HepG2 (cell line): ENCODE measurements around the gene ZBTB47. TPM values are rescaled to one million over a fixed set of nuclear protein-coding genes. Genes with fewer than 3 reads are reported as not detected.

Source experiments
- ARID5B ChIP-seq: IDR thresholded peaks from 2 replicates; pipeline ENCODE4 v1.4.0; 2020; ENCODE audit warnings: mild to moderate bottlenecking, missing genetic modification reagents
- ASH2L ChIP-seq: fragments of 300-600, 200-600 bp; sonication (generic); IDR thresholded peaks from 2 replicates; pipeline ENCODE4 v1.7.0; 2017; ENCODE audit warnings: low read depth, mild to moderate bottlenecking, moderate library complexity, mixed read lengths, low read length; ENCODE audit not compliant: insufficient read length
- GZF1 ChIP-seq: sonication (generic); formaldehyde crosslinking; IDR thresholded peaks from 2 replicates; pipeline ENCODE4 v1.5.1; 2020; ENCODE audit warnings: mild to moderate bottlenecking, missing genetic modification reagents
- IRF2 ChIP-seq: IDR thresholded peaks from 2 replicates; pipeline ENCODE4 v1.6.1; 2018; ENCODE audit warnings: missing genetic modification reagents, missing compliant biosample characterization
- KLF11 ChIP-seq: IDR thresholded peaks from 2 replicates; pipeline ENCODE4 v1.6.1; 2016; ENCODE audit warnings: missing compliant biosample characterization
- NFYB ChIP-seq: sonication (generic); formaldehyde crosslinking; IDR thresholded peaks from 2 replicates; pipeline ENCODE4 v1.4.0; 2020; ENCODE audit warnings: missing genetic modification reagents
- SP4 ChIP-seq: sonication (generic); formaldehyde crosslinking; IDR thresholded peaks from 2 replicates; pipeline ENCODE4 v1.8.1; 2023; ENCODE audit warnings: mild to moderate bottlenecking, missing genetic modification reagents
- TARDBP ChIP-seq: sonication (generic); formaldehyde crosslinking; IDR thresholded peaks from 2 replicates; pipeline ENCODE4 v1.8.0; 2022; ENCODE audit warnings: mild to moderate bottlenecking, missing genetic modification reagents
- ZMYM2 ChIP-seq: sonication (generic); formaldehyde crosslinking; IDR thresholded peaks from 2 replicates; pipeline ENCODE4 v1.8.0; 2022; ENCODE audit warnings: mild to moderate bottlenecking, missing genetic modification reagents
- ZNF143 ChIP-seq: sonication (generic); formaldehyde crosslinking; IDR thresholded peaks from 2 replicates; pipeline ENCODE4 v1.4.0; 2020; ENCODE audit warnings: missing genetic modification reagents
- ZNF513 ChIP-seq: sonication (generic); formaldehyde crosslinking; conservative IDR thresholded peaks from 2 replicates; pipeline ENCODE4 v1.5.0; 2020; ENCODE audit warnings: missing genetic modification reagents
- ZNF768 ChIP-seq: sonication (generic); formaldehyde crosslinking; IDR thresholded peaks from 2 replicates; pipeline ENCODE4 v1.4.0; 2020; ENCODE audit warnings: missing genetic modification reagents
- polyA plus RNA-seq, 8 experiments: library from polyadenylated mRNA; depleted of rRNA in 3 of 8; stranded (reverse) in 7 of 8; unstranded in 1 of 8; fragments of >200 nt; fragmentation: Illumina TruSeq in 4 of 8; extraction: Trizol in 4 of 8; gene quantifications; 2 replicates each; pipeline versions ENCODE4 v1.2.1 to v1.2.3, GENCODE V29; 2011 to 2016; ENCODE audit warnings: low read depth in 4 of 8, missing spikeins in 1 of 8, mixed read lengths in 1 of 8; ENCODE audit not compliant: insufficient read depth in 1 of 8
- total RNA-seq, 5 experiments: library from RNA; depleted of rRNA; stranded (reverse); fragments of >200 nt; fragmentation: Illumina TruSeq; extraction: Trizol; gene quantifications; 2 replicates each; pipeline ENCODE4 v1.2.3, GENCODE V29; 2016; ENCODE audit warnings: low read depth in 1 of 5
- TF ChIP-seq, protein P1 (sequence below), 2 experiments: sonication (generic) in 1 of 2; formaldehyde crosslinking in 1 of 2; IDR thresholded peaks; 2 replicates each; pipeline versions ENCODE4 v1.6.1 to v1.9.0; 2014 to 2022; ENCODE audit warnings: antibody characterized with exemption in 1 of 2, borderline replicate concordance in 1 of 2, inconsistent platforms in 1 of 2, low read depth in 1 of 2, missing genetic modification reagents in 1 of 2
- TF ChIP-seq, protein P2 (sequence below): sonication (generic); formaldehyde crosslinking; IDR thresholded peaks from 2 replicates; pipeline ENCODE4 v1.4.0; 2020; ENCODE audit warnings: missing genetic modification reagents, borderline replicate concordance

Gene ZBTB47
- total and polyA plus RNA-seq, 2 of the 13 experiments (the other 11 are each of a cell fraction or from before 2014, with no cell fraction given) = 1.5 to 3.1 TPM

- TF ChIP-seq NFYB (CRISPR knock-in tag) = 0 out of 2 replicates have a peak, but pooled peaks have one; percentile 24
- no peak for TF ChIP-seq ZNF513 (CRISPR knock-in tag)
- 0 out of 2 replicates have a peak, but pooled peaks have one; percentile 37 for TF ChIP-seq SP4 (CRISPR knock-in tag)
- 0 out of 2 replicates have a peak, but pooled peaks have one; percentile 33 for TF ChIP-seq ZNF143
- TF ChIP-seq KLF11 = peak; percentile 97
- TF ChIP-seq ZNF768 = peak; percentile 70; the same call in 1 of the 2 replicates
- TF ChIP-seq TARDBP (CRISPR knock-in tag) = no peak
- TF ChIP-seq ASH2L = no peak
- TF ChIP-seq, protein P1, sequence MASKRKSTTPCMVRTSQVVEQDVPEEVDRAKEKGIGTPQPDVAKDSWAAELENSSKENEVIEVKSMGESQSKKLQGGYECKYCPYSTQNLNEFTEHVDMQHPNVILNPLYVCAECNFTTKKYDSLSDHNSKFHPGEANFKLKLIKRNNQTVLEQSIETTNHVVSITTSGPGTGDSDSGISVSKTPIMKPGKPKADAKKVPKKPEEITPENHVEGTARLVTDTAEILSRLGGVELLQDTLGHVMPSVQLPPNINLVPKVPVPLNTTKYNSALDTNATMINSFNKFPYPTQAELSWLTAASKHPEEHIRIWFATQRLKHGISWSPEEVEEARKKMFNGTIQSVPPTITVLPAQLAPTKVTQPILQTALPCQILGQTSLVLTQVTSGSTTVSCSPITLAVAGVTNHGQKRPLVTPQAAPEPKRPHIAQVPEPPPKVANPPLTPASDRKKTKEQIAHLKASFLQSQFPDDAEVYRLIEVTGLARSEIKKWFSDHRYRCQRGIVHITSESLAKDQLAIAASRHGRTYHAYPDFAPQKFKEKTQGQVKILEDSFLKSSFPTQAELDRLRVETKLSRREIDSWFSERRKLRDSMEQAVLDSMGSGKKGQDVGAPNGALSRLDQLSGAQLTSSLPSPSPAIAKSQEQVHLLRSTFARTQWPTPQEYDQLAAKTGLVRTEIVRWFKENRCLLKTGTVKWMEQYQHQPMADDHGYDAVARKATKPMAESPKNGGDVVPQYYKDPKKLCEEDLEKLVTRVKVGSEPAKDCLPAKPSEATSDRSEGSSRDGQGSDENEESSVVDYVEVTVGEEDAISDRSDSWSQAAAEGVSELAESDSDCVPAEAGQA (IDR thresholded peaks at IDR 0.05; ENCODE audit: low read depth) = no peak
- TF ChIP-seq, protein P1 (CRISPR knock-in tag; IDR thresholded peaks at IDR 0.05; ENCODE audit: borderline replicate concordance) = peak; percentile 93
- TF ChIP-seq GZF1 (CRISPR knock-in tag) = 0 out of 2 replicates have a peak, but pooled peaks have one; percentile 55
- TF ChIP-seq ARID5B (CRISPR knock-in tag) = peak; percentile 59
- peak; percentile 75; the same call in 1 of the 2 replicates for TF ChIP-seq IRF2 (CRISPR knock-in tag)
- TF ChIP-seq, protein P2, sequence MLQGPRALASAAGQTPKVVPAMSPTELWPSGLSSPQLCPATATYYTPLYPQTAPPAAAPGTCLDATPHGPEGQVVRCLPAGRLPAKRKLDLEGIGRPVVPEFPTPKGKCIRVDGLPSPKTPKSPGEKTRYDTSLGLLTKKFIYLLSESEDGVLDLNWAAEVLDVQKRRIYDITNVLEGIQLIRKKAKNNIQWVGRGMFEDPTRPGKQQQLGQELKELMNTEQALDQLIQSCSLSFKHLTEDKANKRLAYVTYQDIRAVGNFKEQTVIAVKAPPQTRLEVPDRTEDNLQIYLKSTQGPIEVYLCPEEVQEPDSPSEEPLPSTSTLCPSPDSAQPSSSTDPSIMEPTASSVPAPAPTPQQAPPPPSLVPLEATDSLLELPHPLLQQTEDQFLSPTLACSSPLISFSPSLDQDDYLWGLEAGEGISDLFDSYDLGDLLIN (CRISPR knock-in tag) = peak; percentile 83; the same call in 1 of the 2 replicates
- TF ChIP-seq ZMYM2 (CRISPR knock-in tag) = no peak
Measured at GRCh38 chr3:42701371-42702065, 48.0 kb downstream of the ZBTB47 start (continued).
